ENCODE results near the gene MMRN2.

The MMRN2 gene

DNA sequence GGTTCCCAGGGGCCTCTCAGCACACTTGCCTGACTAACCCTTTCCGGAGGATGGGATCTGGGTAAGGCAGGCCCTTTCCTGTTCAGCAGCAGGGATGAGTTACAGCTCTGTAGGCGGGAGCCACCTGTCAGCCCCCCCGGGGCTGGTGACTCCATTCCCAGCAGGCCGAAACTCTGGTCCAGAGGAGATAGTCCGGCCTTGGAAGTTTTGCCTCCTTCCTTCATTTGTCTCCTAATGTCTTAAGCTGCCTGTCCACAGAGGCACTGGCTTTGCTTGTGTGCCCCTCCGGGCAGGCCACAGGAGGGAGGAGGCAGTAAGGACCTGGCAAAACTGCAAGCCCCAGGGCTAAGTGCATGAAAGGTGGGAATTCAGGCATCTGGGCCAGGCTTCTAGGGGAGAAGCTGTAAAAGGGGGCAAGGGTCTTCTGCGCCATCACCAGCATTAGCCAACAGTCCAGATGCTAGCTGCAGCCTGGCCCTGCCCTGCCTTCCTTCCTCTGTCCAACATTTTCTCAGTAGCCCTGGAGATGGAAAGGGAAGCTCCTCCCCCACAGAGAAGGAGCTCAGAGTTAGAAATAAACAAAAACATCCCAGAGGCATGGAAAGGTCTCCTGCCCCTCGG, 12.1 kb upstream of the MMRN2 start:
- peak; percentile 37 for DNase-seq

DNA sequence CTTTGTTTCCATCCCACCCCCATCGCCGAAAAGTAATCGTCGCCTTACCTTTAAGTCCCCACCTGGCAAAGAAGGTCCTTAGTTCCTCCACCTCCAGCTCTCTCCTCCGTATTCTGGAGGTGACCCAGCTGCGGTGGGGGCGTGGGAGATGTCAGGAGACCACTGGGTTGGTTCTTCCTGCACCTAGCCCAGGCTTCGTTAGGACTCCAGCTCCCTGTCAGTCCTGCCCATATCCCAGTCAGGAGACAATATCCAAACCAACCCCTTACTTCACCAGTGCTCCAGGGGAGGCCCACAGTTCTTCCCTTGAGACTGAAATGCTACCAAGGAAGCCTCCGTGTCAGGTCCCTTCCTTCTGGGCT, 11.6 kb upstream of the MMRN2 start:
- peak; percentile 17 for DNase-seq

DNA sequence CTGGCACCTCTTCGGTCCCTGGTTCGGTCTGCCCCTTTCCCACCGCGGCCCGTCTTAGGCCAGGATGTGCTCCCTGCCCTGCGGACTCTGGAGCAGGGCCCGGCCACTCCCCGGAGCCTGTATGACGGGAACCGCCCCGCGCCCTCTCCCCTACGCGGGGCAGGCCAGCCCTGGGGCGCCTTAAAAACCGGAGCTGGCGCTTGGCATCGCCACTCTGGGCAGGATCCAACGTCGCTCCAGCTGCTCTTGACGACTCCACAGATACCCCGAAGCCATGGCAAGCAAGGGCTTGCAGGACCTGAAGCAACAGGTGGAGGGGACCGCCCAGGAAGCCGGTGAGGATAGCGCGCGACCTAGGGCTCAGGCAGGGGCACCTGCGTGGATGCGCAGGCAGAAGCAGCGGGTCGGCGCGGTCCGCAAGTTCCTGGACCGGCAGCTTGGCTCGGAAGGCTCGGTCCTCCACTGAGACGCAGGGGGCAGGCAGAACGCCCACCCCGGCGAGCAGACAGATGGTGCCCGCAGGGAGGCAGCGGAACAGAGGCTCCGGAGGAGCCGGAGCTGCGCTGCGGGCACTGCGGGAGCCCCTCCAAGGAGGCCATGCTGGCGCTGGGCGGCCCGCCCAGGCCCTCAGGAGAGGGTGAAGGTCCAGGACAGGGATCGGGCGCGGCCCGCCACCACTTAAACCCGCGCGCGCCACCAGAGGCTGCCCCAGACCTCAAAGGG, 11.0 kb upstream of the MMRN2 start, which contains the start of gene ADIRF:
TSS of gene ADIRF (plus strand) at position 212 of the 723 bp plus-strand sequence. CDS start at position 275, 63 bp downstream.
- DNase-seq, result peak; percentile 58

DNA sequence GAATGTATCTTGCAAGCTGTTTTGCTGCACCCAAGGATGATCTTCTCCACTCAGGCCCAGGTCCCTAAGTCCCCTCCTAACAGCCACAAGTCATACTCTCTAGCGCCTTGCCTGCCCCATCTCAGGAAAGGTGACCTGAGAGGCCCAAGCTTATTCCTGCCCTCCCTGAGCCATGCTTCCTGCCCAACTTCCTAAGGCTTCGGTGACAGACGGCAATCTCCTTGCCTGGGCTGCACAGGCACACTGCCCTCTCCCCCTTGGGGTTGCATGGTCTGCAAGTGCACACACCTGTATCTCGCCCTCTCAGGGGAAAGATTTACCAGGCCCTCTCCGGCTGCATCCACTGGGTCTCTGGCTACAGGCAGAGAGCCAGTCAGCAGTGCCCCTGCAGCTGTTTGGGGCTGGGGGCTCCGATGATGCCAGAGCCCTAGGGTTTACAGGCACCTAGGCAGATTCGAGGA, 10.1 kb upstream of the MMRN2 start:
- no peak for DNase-seq

DNA sequence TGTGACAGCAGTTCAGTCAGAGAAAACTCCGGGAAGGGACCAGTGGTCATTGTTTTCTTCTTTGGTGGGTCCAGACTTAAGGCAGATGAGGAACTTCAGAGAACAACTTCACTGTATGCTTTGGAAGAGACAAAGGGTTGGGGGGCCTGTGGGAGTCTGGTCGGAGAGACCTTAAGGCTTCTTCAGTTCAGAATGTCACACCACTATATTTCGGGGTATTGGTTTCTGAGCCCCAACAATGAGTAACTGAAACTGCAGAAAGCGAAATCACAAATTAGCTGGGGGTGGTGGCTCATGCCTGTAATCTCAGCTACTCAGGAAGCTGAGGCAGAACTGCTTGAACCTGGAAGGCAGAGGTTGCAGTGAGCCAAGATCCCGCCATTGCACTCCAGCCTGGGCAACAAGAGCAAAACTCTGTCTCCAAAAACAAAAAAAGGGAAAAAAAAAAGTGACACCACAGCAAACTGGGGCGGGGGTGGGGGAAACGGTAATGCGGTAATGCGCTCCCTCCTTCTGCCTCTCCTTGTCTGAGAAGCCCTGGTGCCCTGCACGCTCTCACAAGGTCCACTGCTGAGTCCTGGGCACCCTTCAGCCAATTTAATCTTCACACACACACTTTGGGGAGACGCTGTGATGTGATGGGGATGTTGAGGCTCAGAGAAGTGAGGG, 8.7 kb upstream of the MMRN2 start:
- DNase-seq, result peak; percentile 9

DNA sequence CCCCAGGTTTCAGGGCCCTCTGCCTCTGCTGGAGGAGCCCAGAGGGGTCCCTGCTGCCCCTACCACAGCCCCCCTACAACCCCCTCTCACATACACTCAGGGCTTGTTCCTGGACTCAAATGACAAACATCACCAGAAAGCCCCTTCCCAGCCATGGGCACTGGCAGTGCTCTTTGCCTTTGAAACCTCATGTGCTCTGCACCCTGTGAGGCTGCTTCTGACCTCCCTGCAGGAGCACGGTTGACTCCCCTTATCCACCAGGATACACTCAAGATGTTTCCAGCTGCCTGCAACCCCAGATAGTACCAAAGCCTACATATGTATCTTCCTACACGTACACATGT, 7.4 kb upstream of the MMRN2 start:
- no peak for DNase-seq

DNA sequence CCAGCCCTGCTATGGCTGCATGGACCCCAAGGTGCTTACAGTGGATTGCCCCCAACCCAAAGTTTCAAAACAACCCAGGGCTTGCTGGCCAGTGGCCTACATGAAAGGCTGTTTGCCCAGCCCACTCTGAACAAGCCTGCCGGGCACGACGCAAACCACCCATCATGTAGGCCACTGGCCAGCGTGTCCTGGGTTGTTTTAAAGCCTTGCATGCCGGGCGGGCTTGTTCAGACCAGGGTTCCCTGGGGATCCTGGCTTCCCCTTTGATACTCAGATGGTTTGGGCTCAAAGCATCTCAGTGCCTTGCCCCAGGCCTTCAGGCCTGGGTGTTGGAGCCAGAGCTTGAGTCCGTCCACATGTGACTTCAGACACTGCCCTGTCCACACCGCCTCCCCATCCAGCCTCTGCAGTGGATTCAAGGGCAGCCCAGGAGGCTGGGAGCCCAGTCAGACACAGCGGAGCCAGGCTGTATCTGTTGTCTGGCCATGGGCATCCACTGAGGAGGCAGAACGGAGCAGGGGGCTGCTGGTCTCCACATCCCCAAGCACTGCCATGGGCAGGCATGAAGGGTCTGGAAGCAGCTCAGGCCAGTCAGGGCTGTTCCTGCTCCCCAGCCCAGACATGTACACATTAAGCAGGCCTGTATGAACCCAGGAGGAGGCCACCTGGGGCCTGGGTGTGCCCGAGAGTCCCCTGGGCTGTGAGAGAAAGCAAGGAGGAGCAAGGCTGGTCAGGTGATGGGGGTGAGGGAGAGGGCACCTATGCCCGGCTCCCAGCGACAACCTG, 6.8 kb upstream of the MMRN2 start:
- no peak for DNase-seq

DNA sequence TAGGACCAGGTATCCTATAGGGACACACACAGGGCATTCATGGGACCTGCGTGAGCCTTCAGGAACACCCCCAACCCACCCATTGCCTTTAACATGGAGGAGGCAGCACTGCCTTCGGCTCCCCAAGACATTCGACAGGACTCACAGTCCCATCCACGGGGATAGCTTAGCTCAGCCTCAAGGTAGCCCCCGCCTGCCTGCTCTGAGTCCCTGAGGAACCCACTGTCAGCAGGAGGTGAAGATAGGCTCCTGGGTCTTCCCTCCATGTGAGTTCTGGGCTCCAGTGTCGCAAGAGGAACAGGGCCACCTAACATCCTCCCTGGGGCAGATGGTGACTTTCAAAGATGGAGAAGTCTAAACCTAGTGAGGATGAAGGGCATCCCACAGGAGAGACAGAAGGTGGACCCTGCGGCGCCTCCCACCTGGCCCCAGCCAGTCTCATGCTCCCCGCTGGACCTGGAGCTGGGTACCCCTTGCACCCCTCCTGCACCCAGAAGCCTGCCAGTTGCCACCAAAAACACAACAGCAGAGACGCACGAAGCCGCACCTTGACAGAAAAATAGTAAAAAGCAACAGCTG, 6.0 kb upstream of the MMRN2 start:
- no peak for DNase-seq

DNA sequence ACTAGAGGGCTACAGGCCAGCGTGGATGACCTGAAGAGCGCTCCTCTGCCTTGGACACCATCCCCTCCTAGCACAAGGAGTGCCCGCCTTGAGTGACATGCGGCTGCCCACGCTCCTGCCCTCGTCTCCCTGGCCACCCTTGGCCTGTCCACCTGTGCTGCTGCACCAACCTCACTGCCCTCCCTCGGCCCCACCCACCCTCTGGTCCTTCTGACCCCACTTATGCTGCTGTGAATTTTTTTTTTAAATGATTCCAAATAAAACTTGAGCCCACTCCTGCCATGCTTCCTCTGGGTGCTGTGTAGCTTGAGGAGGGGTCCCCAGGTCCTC, 5.5 kb upstream of the MMRN2 start:
- DNase-seq, result no peak

DNA sequence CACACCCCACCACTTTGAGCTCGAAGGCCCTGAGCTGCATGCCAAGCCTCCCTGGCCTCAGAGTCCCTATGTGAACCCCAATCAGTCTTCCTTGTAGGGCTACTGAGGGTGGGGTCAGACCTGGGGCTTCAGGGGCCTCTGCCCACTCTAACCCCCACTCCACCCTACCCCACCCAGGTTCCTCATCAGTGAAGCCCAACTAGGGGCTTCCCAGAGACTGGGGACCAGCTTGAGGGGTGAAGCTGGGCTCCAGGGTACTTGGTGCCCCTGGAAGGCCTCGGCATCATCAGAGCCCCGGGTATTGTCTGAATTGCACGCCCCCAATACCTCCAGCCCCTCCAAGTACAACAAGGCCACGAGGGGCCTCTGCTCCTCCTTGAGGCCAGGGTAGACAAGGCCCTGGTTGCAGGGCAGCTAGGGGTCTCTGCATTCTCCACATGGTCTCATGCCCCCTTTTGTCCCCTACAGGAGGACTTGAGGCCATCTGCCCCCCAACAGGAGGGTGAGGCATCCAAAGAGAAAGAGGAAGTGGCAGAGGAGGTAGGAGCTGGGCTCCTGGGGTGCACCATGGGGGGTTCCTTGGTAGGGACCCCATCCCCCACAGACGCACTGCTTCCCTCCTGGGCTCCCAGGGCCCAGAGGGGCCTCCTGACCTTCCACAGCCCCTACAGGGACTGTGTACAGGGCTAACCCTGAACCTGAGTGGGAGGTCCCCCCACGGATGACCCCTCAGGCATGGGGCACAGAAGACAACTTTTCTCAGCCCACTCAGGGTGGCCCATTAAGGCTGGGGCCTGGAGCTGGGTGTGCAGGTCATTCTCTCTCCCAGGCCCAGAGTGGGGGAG, 4.9 kb upstream of the MMRN2 start:
- DNase-seq, result no peak

DNA sequence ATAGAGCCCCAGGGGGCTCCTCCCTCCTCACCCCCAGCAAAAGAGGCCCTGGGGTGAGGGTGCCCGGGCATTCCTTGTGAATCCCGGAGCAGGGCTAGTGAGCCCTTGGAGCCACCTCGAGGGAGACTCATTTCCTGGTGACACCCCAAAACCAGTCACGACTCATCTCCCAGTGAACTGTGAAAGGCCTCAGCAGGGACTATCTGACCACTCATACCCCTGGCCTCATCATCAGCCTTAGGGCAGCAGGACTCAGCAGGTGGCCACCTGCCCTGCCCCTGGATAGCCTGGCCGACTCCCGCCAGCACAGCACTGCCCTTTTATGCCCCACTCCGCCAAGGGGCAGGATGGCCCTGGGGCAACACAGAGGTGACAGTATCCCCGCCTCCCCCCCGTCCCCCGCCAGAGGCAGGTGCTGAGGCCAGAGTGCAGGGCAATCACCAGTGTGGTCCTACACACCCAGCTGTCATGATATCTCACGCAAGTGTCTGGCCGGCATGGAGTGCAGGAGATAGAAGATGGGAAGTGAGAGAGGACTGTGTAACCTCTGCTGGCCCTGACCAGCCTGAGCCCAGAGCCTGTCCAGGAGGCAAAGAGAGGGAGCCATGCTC, 4.2 kb upstream of the MMRN2 start:
- DNase-seq, result no peak

DNA sequence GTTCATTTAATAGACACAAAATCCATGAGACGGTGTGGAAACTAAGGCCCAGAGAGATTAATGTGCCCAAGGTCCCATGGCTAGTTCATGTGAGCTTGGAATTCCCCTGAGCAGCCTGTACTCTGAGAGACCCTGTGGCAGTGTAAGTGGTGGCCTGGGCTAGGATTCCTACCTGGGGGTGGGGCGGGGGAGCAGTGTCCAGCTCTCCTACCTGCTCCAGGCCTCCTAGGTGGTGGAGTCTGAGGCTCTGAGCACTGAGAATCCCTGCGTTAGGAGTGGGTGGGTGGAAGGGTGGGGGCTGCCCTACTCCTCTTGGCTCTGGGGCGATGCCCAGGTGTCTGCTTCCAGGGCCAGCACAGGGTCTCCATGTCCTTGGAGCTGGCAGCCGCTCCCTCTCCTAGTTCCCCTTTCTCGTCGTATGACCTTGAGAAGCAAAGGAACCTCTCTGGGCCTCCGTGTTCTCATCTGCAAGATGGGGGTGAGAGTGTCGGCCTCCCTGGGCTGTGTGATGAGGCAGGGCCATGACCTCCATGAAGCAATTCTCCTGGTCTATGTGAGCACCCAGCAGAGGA, 3.5 kb upstream of the MMRN2 start:
- DNase-seq, result no peak

DNA sequence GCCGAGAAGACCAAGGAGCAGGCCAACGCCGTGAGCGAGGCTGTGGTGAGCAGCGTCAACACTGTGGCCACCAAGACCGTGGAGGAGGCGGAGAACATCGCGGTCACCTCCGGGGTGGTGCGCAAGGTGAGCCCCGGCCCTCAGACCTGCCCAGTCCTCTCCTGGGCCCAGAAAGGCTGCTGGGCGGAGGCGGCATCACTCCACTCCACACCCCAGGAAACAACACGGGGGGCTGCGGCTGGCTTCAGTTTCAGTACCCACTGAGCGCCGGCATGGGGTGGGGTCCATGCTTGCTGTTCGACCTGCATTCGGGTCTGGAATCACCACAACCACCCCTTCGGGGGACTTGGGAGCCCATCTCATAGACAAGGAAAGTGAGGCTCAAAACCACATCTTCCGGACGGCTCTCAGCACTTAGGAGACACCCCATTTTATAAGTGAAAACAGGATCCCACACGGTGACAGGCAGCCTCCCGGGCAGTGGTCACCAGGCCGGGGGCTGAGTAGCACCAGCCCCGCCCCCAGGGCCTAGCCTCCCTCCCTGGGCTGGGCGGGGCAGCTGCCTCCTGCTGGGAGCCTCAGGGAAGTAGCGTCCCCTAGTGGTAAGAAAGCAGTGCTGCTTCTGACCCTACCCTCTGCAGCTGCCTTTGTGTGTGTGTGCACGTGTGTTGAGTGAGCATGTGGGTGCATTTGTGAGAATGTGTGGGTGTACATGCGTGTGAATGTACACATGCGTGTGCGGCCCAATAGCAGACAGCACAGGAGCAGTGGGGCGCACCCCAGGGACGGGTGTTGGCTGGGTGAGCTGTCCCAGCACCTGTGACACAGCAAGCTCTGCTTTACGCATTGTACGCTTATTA, 2.8 kb upstream of the MMRN2 start:
- peak; percentile 70 for DNase-seq

DNA sequence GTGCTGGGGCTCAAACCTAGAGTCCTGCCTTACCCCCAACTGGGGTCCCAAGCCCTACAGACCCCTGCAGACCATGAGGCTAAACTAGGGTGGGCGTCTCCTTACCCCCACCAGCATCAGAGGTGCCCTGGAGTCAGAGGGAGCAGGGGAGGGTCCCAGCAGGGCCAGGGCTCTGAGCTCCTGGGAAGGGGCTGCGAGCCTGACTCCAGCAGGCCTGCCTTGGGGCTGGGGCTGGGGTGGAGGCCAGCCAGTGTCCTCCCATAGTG, 2.3 kb upstream of the MMRN2 start:
- no peak for DNase-seq

DNA sequence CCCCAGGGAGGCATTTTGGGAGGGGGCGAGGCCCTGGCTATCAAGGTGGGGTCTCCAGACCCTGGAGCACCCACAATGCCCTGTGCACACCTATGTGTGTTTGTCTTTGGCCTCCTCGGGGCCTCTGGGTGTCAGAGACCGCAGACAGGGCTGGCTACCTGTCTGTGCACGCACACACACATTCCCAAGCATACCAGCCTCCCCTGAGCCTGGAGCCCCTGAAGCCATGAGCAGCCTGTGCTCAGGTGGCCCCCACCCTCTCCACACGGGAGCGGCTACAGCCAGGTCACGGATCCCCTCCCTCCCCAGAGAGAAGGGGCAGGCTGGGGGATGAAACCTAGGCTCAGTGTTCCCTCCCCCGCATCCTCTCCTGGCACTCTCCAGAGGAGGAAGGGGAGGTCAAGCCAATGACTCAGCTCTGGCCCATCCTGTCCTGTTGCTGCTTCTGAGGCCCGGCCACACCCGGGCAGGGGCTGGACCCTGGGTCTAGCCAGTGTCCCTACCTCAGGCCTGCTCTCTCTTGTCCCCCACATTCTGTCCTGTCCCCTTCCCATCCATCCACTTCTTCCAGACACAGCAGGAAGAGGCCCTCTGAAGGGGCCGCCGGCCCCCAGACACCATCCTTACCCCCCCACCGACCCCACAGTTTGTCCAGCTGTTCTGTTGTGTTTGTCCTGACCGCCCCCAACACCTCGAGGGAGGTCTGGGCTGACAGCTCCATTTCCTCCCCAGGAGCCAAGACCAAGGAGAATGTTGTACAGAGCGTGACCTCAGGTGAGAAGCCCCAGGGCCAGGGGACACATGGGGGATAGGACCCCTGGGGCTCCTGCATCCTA, 1.7 kb upstream of the MMRN2 start:
- DNase-seq, result peak; percentile 57

DNA sequence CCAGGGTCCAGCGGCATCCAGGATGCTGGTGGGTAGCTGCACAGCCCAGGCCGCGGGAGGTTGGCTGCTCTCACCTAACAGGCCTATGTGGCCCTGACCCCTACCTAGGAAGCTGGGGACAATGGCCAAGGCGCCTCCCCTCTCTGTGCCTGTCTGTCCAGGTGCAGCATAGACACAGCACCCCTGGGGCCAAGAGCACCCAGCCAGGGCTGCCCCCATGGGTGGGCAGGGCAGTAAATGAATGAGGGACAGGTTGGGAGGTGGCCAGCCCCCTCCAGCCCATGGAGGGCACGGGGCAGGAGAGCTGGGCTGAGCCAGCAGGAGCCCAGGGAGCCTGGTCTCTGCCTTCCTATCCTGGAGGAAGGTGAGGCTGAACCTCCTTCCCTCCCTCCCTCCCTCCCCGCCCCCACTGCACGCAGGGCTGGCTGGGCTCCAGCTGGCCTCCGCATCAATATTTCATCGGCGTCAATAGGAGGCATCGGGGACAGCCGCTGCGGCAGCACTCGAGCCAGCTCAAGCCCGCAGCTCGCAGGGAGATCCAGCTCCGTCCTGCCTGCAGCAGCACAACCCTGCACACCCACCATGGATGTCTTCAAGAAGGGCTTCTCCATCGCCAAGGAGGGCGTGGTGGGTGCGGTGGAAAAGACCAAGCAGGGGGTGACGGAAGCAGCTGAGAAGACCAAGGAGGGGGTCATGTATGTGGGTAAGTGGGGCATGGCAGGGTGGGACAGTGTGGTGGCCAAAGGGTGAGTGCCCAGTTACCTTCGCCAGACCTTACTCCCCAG, 893 bp upstream of the MMRN2 start, which contains the start of gene SNCG:
TSS of gene SNCG (plus strand) at position 484 of the 785 bp plus-strand sequence. CDS start at position 583, 99 bp downstream.
- DNase-seq, result peak; percentile 89

DNA sequence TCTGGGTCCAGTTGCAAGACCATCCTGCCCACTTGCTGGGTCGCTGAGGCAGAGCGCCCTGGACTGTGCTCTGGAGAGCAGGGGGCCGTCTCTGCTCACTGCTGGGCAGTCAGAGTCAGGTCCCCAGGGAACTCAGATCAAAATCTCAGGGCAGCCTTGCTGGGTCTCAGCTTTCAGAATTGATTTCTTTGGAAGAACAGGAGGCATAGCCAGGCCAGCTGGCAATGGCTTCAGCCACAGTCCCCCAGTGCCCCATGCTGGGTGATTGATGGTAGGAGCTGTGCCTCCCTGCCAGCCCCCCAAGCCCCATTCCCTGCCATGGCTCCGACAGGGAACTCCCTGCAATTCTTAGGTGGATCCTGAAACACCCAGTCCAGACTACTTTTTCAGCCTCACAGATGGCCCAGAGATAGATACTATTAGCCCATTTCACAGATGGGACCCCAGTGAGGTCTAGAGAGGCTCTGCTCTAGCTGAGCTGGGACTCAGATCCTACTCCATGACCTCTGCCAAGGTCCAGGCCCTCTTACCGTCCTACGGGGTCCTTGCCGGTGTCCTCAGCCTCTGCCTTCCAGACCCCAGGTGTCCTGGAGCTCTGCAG, 467 bp downstream of the MMRN2 start:
- no peak for DNase-seq

DNA sequence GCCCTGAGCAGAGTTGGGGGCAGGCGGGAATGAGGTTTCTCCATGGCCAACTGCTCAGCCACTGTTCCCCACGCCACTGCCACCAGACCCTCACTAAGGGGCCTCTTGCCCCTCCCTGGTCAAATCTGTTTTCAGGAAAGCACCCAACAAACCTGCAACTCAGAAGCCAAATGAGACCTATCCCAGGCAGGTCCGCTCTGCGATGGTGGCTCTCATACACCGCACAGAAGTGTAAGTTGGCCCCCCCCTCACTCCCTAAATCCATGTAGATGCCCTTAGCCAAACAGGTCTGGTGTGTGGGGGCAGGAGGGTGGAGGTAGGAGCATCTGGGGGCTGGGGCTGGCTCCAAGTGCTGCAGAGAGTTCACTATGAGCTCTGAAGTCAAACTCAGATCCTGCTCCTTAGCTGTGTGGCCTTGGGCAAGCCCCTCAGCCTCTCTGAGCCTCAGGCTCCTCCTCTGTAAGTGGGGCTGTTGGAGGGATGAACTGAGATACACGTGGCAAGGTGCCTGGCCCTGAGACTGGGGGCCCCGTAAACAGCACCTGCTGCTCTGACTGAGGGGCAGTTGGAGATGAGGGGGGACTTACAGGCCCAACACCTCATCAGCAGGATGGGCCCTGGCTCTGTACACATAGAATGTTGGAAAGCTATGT, 1.1 kb downstream of the MMRN2 start:
- no peak for DNase-seq
